ENCODE results near the gene MIF4GD. TPM values are rescaled to one million over a fixed set of nuclear protein-coding genes. Genes with fewer than 3 reads are reported as not detected.

The MIF4GD gene
- total and polyA plus RNA-seq, 2 experiments from 2014 or later, result 11.3 to 15.9 TPM

- H2AFZ ChIP-seq, result no peak overlapping the region
- Mint-ChIP-seq H3K36me3 (ENCODE audit: low read depth) (peaks cover 71% of the 10 kb centered on the region), H3K27ac (no peak overlapping the region), H3K27me3 (ENCODE audit: insufficient read depth, low read depth, poor library complexity) (no peaks in the 10 kb centered on the region), H3K4me3 (no peak overlapping the region), H3K9me3 (no peaks in the 10 kb centered on the region; the same call in 2 of the 3 replicates), H3K4me1 (no peaks in the 10 kb centered on the region)
- DNase-seq (ENCODE audit: low spot score) (no peak), ATAC-seq (no peak)
- H3K27ac ChIP-seq (ENCODE audit: low read depth), result no peak overlapping the region
- no peaks in the 10 kb centered on the region for H3K9me2 ChIP-seq (ENCODE audit: insufficient read depth)
- no peak for TF ChIP-seq ZNF114 (CRISPR knock-in tag; IDR thresholded peaks at IDR 0.05)
- TF ChIP-seq CREB1 (CRISPR knock-in tag; IDR thresholded peaks at IDR 0.05; ENCODE audit: low read depth), result no peak
- TF ChIP-seq ZNF331 (CRISPR knock-in tag; IDR thresholded peaks at IDR 0.05; ENCODE audit: low read depth), result no peak
- TF ChIP-seq POLR2AphosphoS5 (IDR thresholded peaks at IDR 0.05; ENCODE audit: low read depth), result no peak
- TF ChIP-seq ZNF462 (CRISPR knock-in tag; IDR thresholded peaks at IDR 0.05), result no peak
- no peak for TF ChIP-seq EZH2phosphoT487 (IDR thresholded peaks at IDR 0.05; ENCODE audit: unreplicated experiment)
- TF ChIP-seq CTCF (conservative IDR thresholded peaks at IDR 0.05; ENCODE audit: low read depth in 2 of 2), result no peak
- no peak for TF ChIP-seq STAT1 (IDR thresholded peaks at IDR 0.05; ENCODE audit: unreplicated experiment)
- TF ChIP-seq REST (IDR thresholded peaks at IDR 0.05; ENCODE audit: unreplicated experiment), result no peak
- TF ChIP-seq NANOG (IDR thresholded peaks at IDR 0.05; ENCODE audit: borderline replicate concordance), result no peak
- no peak for TF ChIP-seq JUNB (IDR thresholded peaks at IDR 0.05; ENCODE audit: unreplicated experiment)
- TF ChIP-seq ETS1 (IDR thresholded peaks at IDR 0.05), result no peak
- TF ChIP-seq EZH2 (IDR thresholded peaks at IDR 0.05; ENCODE audit: low read depth, unreplicated experiment), result no peak
- H3F3A ChIP-seq (replicated peaks; ENCODE audit: low read depth), result 0 out of 2 replicates have a peak, but pooled peaks cover 14% of the 10 kb centered on the region
- H3K36me3 ChIP-seq (ENCODE audit: insufficient read depth), result peaks cover 49% of the 10 kb centered on the region
- no peak overlapping the region for H3K4me2 ChIP-seq
- 0 out of 2 replicates have a peak, but pooled peaks cover 4% of the 10 kb centered on the region for H3K79me2 ChIP-seq (replicated peaks; ENCODE audit: insufficient read depth)
- no peaks in the 10 kb centered on the region for H3K27me3 ChIP-seq (ENCODE audit: insufficient read depth)
- no peaks in the 10 kb centered on the region for H3K4me1 ChIP-seq (ENCODE audit: insufficient read depth)
- peaks cover 7% of the 10 kb centered on the region for H4K20me1 ChIP-seq (replicated peaks; ENCODE audit: insufficient read depth)
- H3K4me3 ChIP-seq, result no peak overlapping the region
Measured at GRCh38 chr17:75219815-75220214, 51.2 kb downstream of the MIF4GD start.
